ENCODE data around the gene HES7.
A peak's percentile ranks its signal among the peaks of the same experiment; 100 is the strongest.
"Not testable (repeated sequence)": the region's sequence is repeated elsewhere in the genome, so short reads cannot be mapped to it uniquely, and the experiment has no call there.

HES7 gene

GRCh38 chr17:8095361-8095760, 28.5 kb downstream of the HES7 start:
- DNase-seq = no peak

- no peak for DNase-seq
Measured at GRCh38 chr17:8091033-8091687, 32.7 kb downstream of the HES7 start.

GRCh38 chr17:8089728-8090127, 34.2 kb downstream of the HES7 start:
- no peak for DNase-seq

GRCh38 chr17:8087952-8088230, 36.0 kb downstream of the HES7 start:
- no peak for DNase-seq

GRCh38 chr17:8087075-8087951, 36.6 kb downstream of the HES7 start, which contains the start of gene ALOX12B:
ALOX12B (minus strand) TSS chr17:8087716; CDS start chr17:8087442, 274 bp downstream.
- DNase-seq = no peak

GRCh38 chr17:8084250-8084649, 39.7 kb downstream of the HES7 start:
- no peak for DNase-seq

GRCh38 chr17:8082292-8082691, 41.6 kb downstream of the HES7 start:
- no peak for DNase-seq

GRCh38 chr17:8081876-8082275, 42.0 kb downstream of the HES7 start:
- DNase-seq = no peak

- DNase-seq = no peak
Measured at GRCh38 chr17:8080799-8081219, 43.1 kb downstream of the HES7 start.

GRCh38 chr17:8080208-8080798, 43.6 kb downstream of the HES7 start:
- DNase-seq = no peak

GRCh38 chr17:8079291-8080207, 44.4 kb downstream of the HES7 start:
- peak; percentile 81 for DNase-seq

- not testable (repeated sequence) for DNase-seq
Measured at GRCh38 chr17:8077939-8078338, 46.0 kb downstream of the HES7 start.

GRCh38 chr17:8076502-8077266, 47.2 kb downstream of the HES7 start:
- no peak for DNase-seq

- no peak for DNase-seq
Measured at GRCh38 chr17:8075574-8076342, 48.1 kb downstream of the HES7 start.

GRCh38 chr17:8075081-8075480, 48.8 kb downstream of the HES7 start:
- DNase-seq = no peak

GRCh38 chr17:8074554-8074953, 49.4 kb downstream of the HES7 start:
- no peak for DNase-seq

- DNase-seq = peak; percentile 91
Measured at GRCh38 chr17:8073627-8074484, 50.0 kb downstream of the HES7 start.

GRCh38 chr17:8072729-8073461, 51.0 kb downstream of the HES7 start:
- DNase-seq = peak; percentile 46

GRCh38 chr17:8072341-8072728, 51.6 kb downstream of the HES7 start:
- peak; percentile 13 for DNase-seq

GRCh38 chr17:8071496-8071895, 52.4 kb downstream of the HES7 start:
- no peak for DNase-seq
